ENCODE measurements around the gene HSDL2.

GRCh38 chr9:112484607-112485006 lies 104.7 kb downstream of the HSDL2 start:
- TF ChIP-seq PATZ1 (CRISPR knock-in tag; IDR thresholded peaks at IDR 0.05; ENCODE audit: borderline replicate concordance) (no peak), TCF4 (CRISPR knock-in tag; IDR thresholded peaks at IDR 0.05; ENCODE audit: borderline replicate concordance) (no peak), SNAI2 (CRISPR knock-in tag; IDR thresholded peaks at IDR 0.05) (no peak), OSR1 (CRISPR knock-in tag; IDR thresholded peaks at IDR 0.05) (no peak), RARB (CRISPR knock-in tag; IDR thresholded peaks at IDR 0.05) (no peak), CSDC2 (CRISPR knock-in tag; IDR thresholded peaks at IDR 0.05) (no peak), ARNTL (CRISPR knock-in tag; IDR thresholded peaks at IDR 0.05; ENCODE audit: borderline replicate concordance, low read depth) (no peak), CREB5 (CRISPR knock-in tag; IDR thresholded peaks at IDR 0.05; ENCODE audit: low read depth) (no peak), ZNF70 (CRISPR knock-in tag; IDR thresholded peaks at IDR 0.05) (no peak), ZNF8 (CRISPR knock-in tag; IDR thresholded peaks at IDR 0.05) (no peak), ZNF565 (CRISPR knock-in tag; conservative IDR thresholded peaks at IDR 0.05; ENCODE audit: low read depth) (no peak), ISL1 (CRISPR knock-in tag; IDR thresholded peaks at IDR 0.05) (no peak), CSRNP3 (CRISPR knock-in tag; IDR thresholded peaks at IDR 0.05) (no peak), PPARA (CRISPR knock-in tag; IDR thresholded peaks at IDR 0.05; ENCODE audit: borderline replicate concordance) (no peak)

Measured in SK-N-SH treated with all-trans-retinoic acid at 6 μM for 48 hours (cell line).